IPS-11a (cell line): ENCODE data around the gene DGCR8.

Experiments used
- H3K4me3 ChIP-seq: one replicate; pipeline ENCODE4 v1.5.1; 2013; ENCODE audit warnings: low read depth, low read length, control low read depth

The DGCR8 gene

GRCh38 chr22:20079745-20080444, at the start of gene DGCR8:
TSS of gene DGCR8 (plus strand) at chr22:20080241. CDS start at chr22:20085964, 5,723 bp downstream.
- H3K4me3 ChIP-seq = peak within 1 kb of the TSS; percentile 94

GRCh38 chr22:20031732-20032406, 48.2 kb upstream of the DGCR8 start:
- H3K4me3 ChIP-seq = no peak overlapping the region

- no peak overlapping the region for H3K4me3 ChIP-seq
Observed at GRCh38 chr22:20032407-20032991, 47.5 kb upstream of the DGCR8 start.

GRCh38 chr22:20033045-20033706, 46.9 kb upstream of the DGCR8 start:
- H3K4me3 ChIP-seq = no peak overlapping the region

- no peak overlapping the region for H3K4me3 ChIP-seq
Observed at GRCh38 chr22:20034143-20034542, 45.9 kb upstream of the DGCR8 start.

GRCh38 chr22:20035375-20036083, 44.5 kb upstream of the DGCR8 start:
- H3K4me3 ChIP-seq = no peak overlapping the region

- no peak overlapping the region for H3K4me3 ChIP-seq
Observed at GRCh38 chr22:20036084-20036482, 44.0 kb upstream of the DGCR8 start.

GRCh38 chr22:20036535-20037392, 43.3 kb upstream of the DGCR8 start:
- no peak overlapping the region for H3K4me3 ChIP-seq

GRCh38 chr22:20037419-20037818, 42.6 kb upstream of the DGCR8 start:
- H3K4me3 ChIP-seq = no peak overlapping the region

GRCh38 chr22:20038574-20038973, 41.5 kb upstream of the DGCR8 start:
- no peak overlapping the region for H3K4me3 ChIP-seq

GRCh38 chr22:20039683-20040325, 40.2 kb upstream of the DGCR8 start:
- H3K4me3 ChIP-seq = no peak overlapping the region

- H3K4me3 ChIP-seq = no peak overlapping the region
Observed at GRCh38 chr22:20040327-20041200, 39.5 kb upstream of the DGCR8 start.

- no peak overlapping the region for H3K4me3 ChIP-seq
Observed at GRCh38 chr22:20043057-20043996, 36.7 kb upstream of the DGCR8 start.

GRCh38 chr22:20043997-20044342, 36.1 kb upstream of the DGCR8 start:
- no peak overlapping the region for H3K4me3 ChIP-seq

GRCh38 chr22:20044495-20045151, 35.4 kb upstream of the DGCR8 start:
- no peak overlapping the region for H3K4me3 ChIP-seq

- no peak overlapping the region for H3K4me3 ChIP-seq
Observed at GRCh38 chr22:20046730-20047129, 33.3 kb upstream of the DGCR8 start.

- no peak overlapping the region for H3K4me3 ChIP-seq
Observed at GRCh38 chr22:20051927-20052308, 28.1 kb upstream of the DGCR8 start.
